Neuronal stem cell (in vitro differentiated cells): ENCODE results near the gene HHIPL2. TPM values are rescaled to one million over a fixed set of nuclear protein-coding genes. Genes with fewer than 3 reads are reported as not detected.

Source experiments
- DNase-seq: peaks from one replicate; pipeline ENCODE4 v3.0.0-alpha.2; 2013; ENCODE audit warnings: low spot score
- H2AFZ ChIP-seq: one replicate; pipeline ENCODE4 v1.6.1; 2013; ENCODE audit warnings: mild to moderate bottlenecking, low read length, inconsistent platforms
- H2AK5ac ChIP-seq: 2 replicates; pipeline ENCODE4 v1.6.1; 2013; ENCODE audit warnings: low read depth, mild to moderate bottlenecking, inconsistent platforms, low read length, moderate library complexity, mixed read lengths
- H2BK120ac ChIP-seq: 2 replicates; pipeline ENCODE4 v1.6.1; 2013; ENCODE audit warnings: low read depth, mild to moderate bottlenecking, inconsistent platforms, low read length, moderate library complexity, mixed read lengths
- H2BK12ac ChIP-seq: one replicate; pipeline ENCODE4 v1.6.1; 2013; ENCODE audit warnings: low read length, inconsistent platforms
- H2BK15ac ChIP-seq: 2 replicates; pipeline ENCODE4 v1.6.1; 2013; ENCODE audit warnings: mild to moderate bottlenecking, low read length, inconsistent platforms, mixed read lengths
- H2BK5ac ChIP-seq: one replicate; pipeline ENCODE4 v1.6.1; 2013; ENCODE audit warnings: inconsistent platforms, mild to moderate bottlenecking, low read length, moderate library complexity
- H3K14ac ChIP-seq: one replicate; pipeline ENCODE4 v1.6.1; 2013; ENCODE audit warnings: low read length, inconsistent platforms
- H3K18ac ChIP-seq: 2 replicates; pipeline ENCODE4 v1.6.1; 2013; ENCODE audit warnings: low read length, inconsistent platforms
- H3K23ac ChIP-seq: 2 replicates; pipeline ENCODE4 v1.6.1; 2013; ENCODE audit warnings: low read depth, mild to moderate bottlenecking, mixed read lengths, low read length, inconsistent platforms; ENCODE audit not compliant: poor library complexity
- H3K27ac ChIP-seq: replicated peaks from 3 replicates; pipeline ENCODE4 v1.5.1; 2013; ENCODE audit warnings: low read length, inconsistent platforms
- H3K27me3 ChIP-seq, 3 experiments: 2 replicates each; pipeline ENCODE4 v1.6.1; 2013; ENCODE audit warnings: low read length in 3 of 3, mild to moderate bottlenecking in 2 of 3, inconsistent platforms in 1 of 3, low read depth in 1 of 3, mixed read lengths in 1 of 3, moderate library complexity in 1 of 3; ENCODE audit not compliant: control insufficient read depth in 3 of 3, insufficient read depth in 3 of 3
- H3K36me3 ChIP-seq, 2 donors: replicated peaks in 1 of 2; 2 replicates each; pipeline ENCODE4 v1.6.1; 2013; ENCODE audit warnings: low read length in 2 of 2; ENCODE audit not compliant: control insufficient read depth in 2 of 2, insufficient read depth in 2 of 2
- H3K4ac ChIP-seq: 2 replicates; pipeline ENCODE4 v1.6.1; 2013; ENCODE audit warnings: inconsistent platforms, mild to moderate bottlenecking, low read length, moderate library complexity
- H3K4me1 ChIP-seq, 2 donors: 1 replicate in 1 of 2; 2 replicates in 1 of 2; pipeline ENCODE4 v1.6.1; 2013; ENCODE audit warnings: low read length in 2 of 2, low read depth in 1 of 2; ENCODE audit not compliant: control insufficient read depth in 2 of 2, insufficient read depth in 1 of 2
- H3K4me2 ChIP-seq: one replicate; pipeline ENCODE4 v1.6.1; 2013; ENCODE audit warnings: mild to moderate bottlenecking, low read length, inconsistent platforms; ENCODE audit not compliant: insufficient read depth, poor library complexity, severe bottlenecking
- H3K4me3 ChIP-seq, 2 donors: 2 replicates each; pipeline ENCODE4 v1.5.1; 2013; ENCODE audit warnings: low read length in 2 of 2, mild to moderate bottlenecking in 2 of 2, inconsistent platforms in 1 of 2, moderate library complexity in 1 of 2
- H3K79me1 ChIP-seq: one replicate; pipeline ENCODE4 v1.6.1; 2013; ENCODE audit warnings: low read depth, mild to moderate bottlenecking, inconsistent platforms, low read length, moderate library complexity
- H3K9ac ChIP-seq: one replicate; pipeline ENCODE4 v1.6.1; 2013; ENCODE audit warnings: mild to moderate bottlenecking, low read depth, low read length, inconsistent platforms; ENCODE audit not compliant: poor library complexity
- H3K9me3 ChIP-seq, 2 donors: replicated peaks in 1 of 2; 2 replicates each; pipeline versions ENCODE3 to v1.6.1; 2013; ENCODE audit warnings: low read length in 2 of 2, mild to moderate bottlenecking in 2 of 2, inconsistent platforms in 1 of 2, low read depth in 1 of 2, mixed read lengths in 1 of 2, moderate library complexity in 1 of 2; ENCODE audit not compliant: control insufficient read depth in 2 of 2, insufficient read depth in 1 of 2
- H4K8ac ChIP-seq: one replicate; pipeline ENCODE4 v1.6.1; 2013; ENCODE audit warnings: low read depth, mild to moderate bottlenecking, inconsistent platforms, low read length, moderate library complexity
- H4K91ac ChIP-seq: one replicate; pipeline ENCODE4 v1.6.1; 2013; ENCODE audit warnings: low read length, low read depth, mild to moderate bottlenecking, inconsistent platforms; ENCODE audit not compliant: poor library complexity
- WGBS, 2 donors: extraction: QIAGEN DNeasy Blood & Tissue Kit; methylation state at CpG; one replicate each; pipeline ENCODE4 v1.1.7; 2013; ENCODE audit warnings: missing lambda C conversion rate in 2 of 2, mixed read lengths in 1 of 2; ENCODE audit not compliant: insufficient read length in 2 of 2, insufficient replicate concordance in 1 of 2; ENCODE audit errors: extremely low coverage in 2 of 2; 5-methylcytosine and 5-hydroxymethylcytosine counted together
- polyA plus RNA-seq, 2 experiments: library from polyadenylated mRNA; stranded (reverse); fragments of 200-250 nt; gene quantifications; one replicate each; pipeline ENCODE4 v1.2.3, GENCODE V29; 2013

The HHIPL2 gene
- 0.08 TPM for polyA plus RNA-seq (2013, experiment 1 of 2)
- not detected for polyA plus RNA-seq (2013, experiment 2 of 2)

- Histone ChIP-seq H3K23ac (no peak within 1 kb of the TSS), H3K36me3 (no peaks in the 10 kb centered on the region), H2BK5ac (no peak within 1 kb of the TSS), H2AK5ac (peak within 1 kb of the TSS; percentile 54), H3K27ac (no peak within 1 kb of the TSS), H3K27me3 (no peaks in the 10 kb centered on the region), H3K4me3 (no peak within 1 kb of the TSS), H3K9me3 (peaks cover 0 to 2% of the 10 kb centered on the region in 2 donors), H3K4me2 (no peak within 1 kb of the TSS), H3K79me1 (peaks cover under 1% of the 10 kb centered on the region), H4K8ac (no peak within 1 kb of the TSS), H2AFZ (peak within 1 kb of the TSS; percentile 61), H2BK12ac (no peak within 1 kb of the TSS), H2BK15ac (peak within 1 kb of the TSS; percentile 35), H3K14ac (peak within 1 kb of the TSS; percentile 1), H3K4me1 (peaks cover 0 to 13% of the 10 kb centered on the region in 2 donors), H4K91ac (no peak within 1 kb of the TSS), H2BK120ac (peak within 1 kb of the TSS; percentile 43), H3K9ac (no peak within 1 kb of the TSS), H3K18ac (peak within 1 kb of the TSS; percentile 64), H3K4ac (no peak within 1 kb of the TSS)
- DNase-seq: no peak
- no CpG with 5 or more reads among the region's 8 CpGs for WGBS, 2 donors
Measured at GRCh38 chr1:222547944-222548671, at the start of gene HHIPL2. HHIPL2 (minus strand) TSS chr1:222548104; CDS start chr1:222548044, 60 bp downstream.

- Histone ChIP-seq H3K4me2 (no peak overlapping the region), H2BK120ac (no peak overlapping the region), H3K4ac (no peak overlapping the region), H2AK5ac (no peak overlapping the region), H3K27me3 (no peaks in the 10 kb centered on the region), H3K36me3 (no peaks in the 10 kb centered on the region), H2BK15ac (no peak overlapping the region), H2BK5ac (no peak overlapping the region), H3K18ac (no peak overlapping the region), H3K79me1 (no peaks in the 10 kb centered on the region), H3K14ac (no peak overlapping the region), H4K91ac (no peak overlapping the region), H4K8ac (no peak overlapping the region), H2BK12ac (no peak overlapping the region), H3K4me1 (no peaks in the 10 kb centered on the region), H3K9me3 (no peaks in the 10 kb centered on the region), H3K9ac (no peak overlapping the region), H2AFZ (no peak overlapping the region), H3K27ac (no peak overlapping the region), H3K23ac (no peak overlapping the region), H3K4me3 (no peak overlapping the region)
- no CpG with 5 or more reads among the region's 4 CpGs for WGBS, 2 donors
- no peak for DNase-seq
Measured at GRCh38 chr1:222596696-222597095, 48.8 kb upstream of the HHIPL2 start.

GRCh38 chr1:222594789-222595188 lies 46.9 kb upstream of the HHIPL2 start:
- Histone ChIP-seq H3K4me3 (no peak overlapping the region), H2BK120ac (no peak overlapping the region), H3K18ac (no peak overlapping the region), H3K27me3 (no peaks in the 10 kb centered on the region), H4K8ac (no peak overlapping the region), H3K4me2 (no peak overlapping the region), H2BK15ac (no peak overlapping the region), H3K4ac (no peak overlapping the region), H3K4me1 (peaks cover 0 to 3% of the 10 kb centered on the region in 2 donors), H3K79me1 (no peaks in the 10 kb centered on the region), H3K9me3 (no peaks in the 10 kb centered on the region), H3K14ac (no peak overlapping the region), H3K36me3 (no peaks in the 10 kb centered on the region), H2BK12ac (no peak overlapping the region), H3K27ac (no peak overlapping the region), H4K91ac (no peak overlapping the region), H2AFZ (no peak overlapping the region), H2BK5ac (no peak overlapping the region), H2AK5ac (no peak overlapping the region), H3K9ac (no peak overlapping the region), H3K23ac (no peak overlapping the region)
- no peak for DNase-seq
- WGBS, 2 donors: no CpG with 5 or more reads among the region's 3 CpGs

GRCh38 chr1:222592171-222592570 lies 44.3 kb upstream of the HHIPL2 start:
- no peak for DNase-seq
- no peak overlapping the region for H3K4me3 ChIP-seq
- H3K9me3 ChIP-seq: no peaks in the 10 kb centered on the region
- H3K27ac ChIP-seq: no peak overlapping the region
- H2BK120ac ChIP-seq: no peak overlapping the region
- H3K14ac ChIP-seq: no peak overlapping the region
- H2AK5ac ChIP-seq: no peak overlapping the region
- no peak overlapping the region for H4K8ac ChIP-seq
- H3K27me3 ChIP-seq: no peaks in the 10 kb centered on the region
- H3K4me1 ChIP-seq: peaks cover 0 to 3% of the 10 kb centered on the region in 2 donors
- no peak overlapping the region for H2BK15ac ChIP-seq
- no CpG with 5 or more reads among the region's 3 CpGs for WGBS, 2 donors
- H3K4ac ChIP-seq: no peak overlapping the region
- no peak overlapping the region for H3K4me2 ChIP-seq
- H3K9ac ChIP-seq: no peak overlapping the region
- H2BK12ac ChIP-seq: no peak overlapping the region
- peaks cover 0 to 13% of the 10 kb centered on the region in 2 donors for H3K36me3 ChIP-seq
- no peak overlapping the region for H3K23ac ChIP-seq
- H3K18ac ChIP-seq: no peak overlapping the region
- no peak overlapping the region for H2AFZ ChIP-seq
- H2BK5ac ChIP-seq: no peak overlapping the region
- H4K91ac ChIP-seq: no peak overlapping the region
- H3K79me1 ChIP-seq: no peaks in the 10 kb centered on the region
